Esophagus muscularis mucosa (tissue), 3 donors: Measurements from ENCODE around the gene ARPC1A.

Experiments used
- CTCF ChIP-seq, 3 experiments: fragments of 200-600 bp in 2 of 3; fragments of 450-650 bp in 1 of 3; sonication (generic) in 2 of 3; IDR thresholded peaks; one replicate each; pipeline ENCODE4 v1.5.1; 2017 to 2019; ENCODE audit warnings: antibody characterized with exemption in 3 of 3, mild to moderate bottlenecking in 2 of 3, moderate library complexity in 1 of 3
- POLR2A ChIP-seq: fragments of 450-650 bp; IDR thresholded peaks from one replicate; pipeline ENCODE4 v1.6.1; 2017; ENCODE audit warnings: antibody characterized with exemption, moderate library complexity, mild to moderate bottlenecking, low read depth

GRCh38 chr7:99325592-99326407, at the start of gene ARPC1A:
- peak; percentile 24 for TF ChIP-seq POLR2A
- peak in 2 of 3 experiments; percentile 14 to 36 for TF ChIP-seq CTCF (IDR thresholded peaks at IDR 0.05)
